Stimulated activated memory B cell treated with anti-CD40 and anti-IgM and Interleukin-4, amounts not matched to agents 10 μg/mL and 1 μg/mL and 100 μg/mL, for 72 hours (primary cell): ENCODE results near the gene TMEM209.
A peak's percentile ranks its signal among the peaks of the same experiment; 100 is the strongest.
"Not testable (repeated sequence)": the region's sequence is repeated elsewhere in the genome, so short reads cannot be mapped to it uniquely, and the experiment has no call there.

Source experiments
- ATAC-seq: fragments of 150-1000 bp; cut with Tn5 transposase; 2 replicates; pipeline ENCODE4 v1.10.0; 2021
- H3K27ac Mint-ChIP-seq: one replicate; pipeline ENCODE4 v1.8.0; 2022; ENCODE audit warnings: mild to moderate bottlenecking, mixed read lengths
- H3K27me3 Mint-ChIP-seq: one replicate; pipeline ENCODE4 v1.8.0; 2022; ENCODE audit warnings: mixed read lengths
- H3K36me3 Mint-ChIP-seq: one replicate; pipeline ENCODE4 v1.8.0; 2022; ENCODE audit warnings: mixed read lengths
- H3K4me1 Mint-ChIP-seq: one replicate; pipeline ENCODE4 v1.8.0; 2022; ENCODE audit warnings: mixed read lengths
- H3K4me3 Mint-ChIP-seq: one replicate; pipeline ENCODE4 v1.8.0; 2022; ENCODE audit warnings: mild to moderate bottlenecking, moderate library complexity, mixed read lengths
- H3K9me3 Mint-ChIP-seq: one replicate; pipeline ENCODE4 v1.8.0; 2022; ENCODE audit warnings: mixed read lengths

The TMEM209 gene

GRCh38 chr7:130205084-130205947 is at the start of gene TMEM209:
TSS of gene TMEM209 (minus strand) at chr7:130205406. CDS start at chr7:130205375, 31 bp downstream.
- Mint-ChIP-seq H3K9me3 (no peaks in the 10 kb centered on the region), H3K4me1 (peaks cover 6% of the 10 kb centered on the region), H3K27ac (peak within 1 kb of the TSS; percentile 98), H3K36me3 (peaks cover 23% of the 10 kb centered on the region), H3K27me3 (no peaks in the 10 kb centered on the region), H3K4me3 (peak within 1 kb of the TSS; percentile 97)
- peak; percentile 98 for ATAC-seq

- no peak overlapping the region for H3K4me3 Mint-ChIP-seq
- H3K27ac Mint-ChIP-seq: no peak overlapping the region
- no peaks in the 10 kb centered on the region for H3K4me1 Mint-ChIP-seq
- peaks cover 26% of the 10 kb centered on the region for H3K27me3 Mint-ChIP-seq
- no peak for ATAC-seq
- H3K36me3 Mint-ChIP-seq: no peaks in the 10 kb centered on the region
- peaks cover 20% of the 10 kb centered on the region for H3K9me3 Mint-ChIP-seq
Observed at GRCh38 chr7:130254555-130254954, 49.3 kb upstream of the TMEM209 start.

- not testable (repeated sequence) for H3K36me3 Mint-ChIP-seq, H3K27ac Mint-ChIP-seq
- peaks cover 14% of the 10 kb centered on the region for H3K27me3 Mint-ChIP-seq
Observed at GRCh38 chr7:130249626-130250025, 44.4 kb upstream of the TMEM209 start.

DNA sequence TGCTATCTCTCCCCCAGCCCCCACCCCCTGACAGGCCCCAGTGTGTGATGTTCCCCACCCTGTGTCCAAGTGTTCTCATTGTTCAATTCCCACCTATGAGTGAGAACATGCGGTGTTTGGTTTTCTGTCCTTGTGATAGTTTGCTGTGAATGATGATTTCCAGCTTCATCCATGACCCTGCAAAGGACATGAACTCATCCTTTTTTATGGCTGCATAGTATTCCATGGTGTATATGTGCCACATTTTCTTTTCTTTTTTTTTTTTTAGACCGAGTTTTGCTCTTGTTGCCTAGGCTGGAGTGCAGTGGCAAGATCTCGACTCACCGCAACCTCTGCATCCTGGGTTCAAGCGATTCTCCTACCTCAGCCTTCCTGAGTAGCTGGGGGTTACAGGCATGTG is 43.6 kb upstream of the TMEM209 start:
- ATAC-seq, H3K36me3 Mint-ChIP-seq, H3K4me3 Mint-ChIP-seq, H3K4me1 Mint-ChIP-seq, H3K27ac Mint-ChIP-seq, H3K27me3 Mint-ChIP-seq: not testable (repeated sequence)
- H3K9me3 Mint-ChIP-seq: peaks cover 24% of the 10 kb centered on the region

More at GRCh38 chr7:130249626-130250025, 44.4 kb upstream of the TMEM209 start:
- H3K9me3 Mint-ChIP-seq: peaks cover 27% of the 10 kb centered on the region
- ATAC-seq, H3K4me1 Mint-ChIP-seq, H3K4me3 Mint-ChIP-seq: not testable (repeated sequence)

GRCh38 chr7:130246491-130246890 is 41.3 kb upstream of the TMEM209 start:
- Mint-ChIP-seq H3K4me1 (peaks cover 12% of the 10 kb centered on the region), H3K9me3 (peaks cover 12% of the 10 kb centered on the region)
- not testable (repeated sequence) for ATAC-seq, H3K4me3 Mint-ChIP-seq, H3K27me3 Mint-ChIP-seq, H3K27ac Mint-ChIP-seq, H3K36me3 Mint-ChIP-seq

GRCh38 chr7:130243486-130243885 is 38.3 kb upstream of the TMEM209 start:
- not testable (repeated sequence) for H3K27ac Mint-ChIP-seq, H3K36me3 Mint-ChIP-seq, H3K4me3 Mint-ChIP-seq, ATAC-seq, H3K9me3 Mint-ChIP-seq, H3K27me3 Mint-ChIP-seq
- peaks cover 12% of the 10 kb centered on the region for H3K4me1 Mint-ChIP-seq

- no peak for ATAC-seq
- Mint-ChIP-seq H3K4me3 (no peak overlapping the region), H3K27ac (no peak overlapping the region)
Observed at GRCh38 chr7:130242198-130243014, 37.2 kb upstream of the TMEM209 start.

DNA sequence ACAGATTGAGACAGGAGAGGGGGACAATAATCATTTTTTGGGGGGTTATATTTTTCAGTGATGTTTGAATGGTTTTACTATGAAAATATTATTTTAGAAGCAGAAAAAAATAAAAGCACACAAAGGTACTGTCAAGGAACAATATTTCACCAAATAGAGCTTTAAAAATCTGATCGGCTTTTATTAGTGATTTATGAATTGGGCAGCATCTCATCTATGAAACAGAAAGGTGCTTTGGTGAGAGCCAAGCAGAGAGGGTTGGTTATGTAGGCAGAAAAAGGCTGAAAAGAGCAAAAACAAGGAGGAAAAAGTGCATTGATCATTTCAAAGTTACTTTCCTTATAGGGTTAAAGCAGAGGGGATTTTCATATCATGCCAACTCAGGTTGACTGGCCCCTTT is 35.0 kb upstream of the TMEM209 start:
- Mint-ChIP-seq H3K27me3 (peaks cover 19% of the 10 kb centered on the region), H3K27ac (no peak overlapping the region), H3K4me1 (peaks cover 12% of the 10 kb centered on the region), H3K4me3 (no peak overlapping the region), H3K36me3 (no peaks in the 10 kb centered on the region), H3K9me3 (no peaks in the 10 kb centered on the region)
- ATAC-seq: no peak

More at GRCh38 chr7:130242198-130243014, 37.2 kb upstream of the TMEM209 start:
- Mint-ChIP-seq H3K9me3 (peaks cover 9% of the 10 kb centered on the region), H3K27me3 (peaks cover 8% of the 10 kb centered on the region), H3K36me3 (peaks cover 6% of the 10 kb centered on the region), H3K4me1 (peaks cover 12% of the 10 kb centered on the region)

GRCh38 chr7:130236361-130236760 is 31.2 kb upstream of the TMEM209 start:
- not testable (repeated sequence) for H3K4me1 Mint-ChIP-seq, H3K36me3 Mint-ChIP-seq, H3K9me3 Mint-ChIP-seq, H3K27ac Mint-ChIP-seq, H3K4me3 Mint-ChIP-seq, ATAC-seq
- H3K27me3 Mint-ChIP-seq: peaks cover 27% of the 10 kb centered on the region

DNA sequence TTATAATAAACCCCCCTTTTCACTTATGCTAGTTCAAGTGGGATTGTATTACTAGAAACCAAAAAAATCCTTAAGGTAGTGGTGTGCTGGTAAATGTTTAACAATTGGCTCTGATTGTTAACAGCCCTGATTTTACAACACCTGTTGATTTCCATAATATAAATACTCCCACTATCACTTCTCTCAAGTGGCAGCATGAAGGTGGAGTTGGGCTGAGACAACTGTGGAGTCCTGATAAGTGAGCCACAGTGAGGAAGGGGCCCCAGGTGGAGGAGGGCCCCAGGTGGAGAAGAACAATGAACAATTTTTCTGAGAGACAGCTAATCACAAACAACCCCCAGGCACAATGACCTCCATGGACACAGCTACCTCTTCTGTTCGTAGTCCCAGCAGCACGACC is 28.9 kb upstream of the TMEM209 start:
- Mint-ChIP-seq H3K9me3 (no peaks in the 10 kb centered on the region), H3K27me3 (peaks cover 18% of the 10 kb centered on the region), H3K27ac (no peak overlapping the region), H3K4me1 (no peaks in the 10 kb centered on the region), H3K36me3 (no peaks in the 10 kb centered on the region), H3K4me3 (no peak overlapping the region)
- ATAC-seq: no peak

DNA sequence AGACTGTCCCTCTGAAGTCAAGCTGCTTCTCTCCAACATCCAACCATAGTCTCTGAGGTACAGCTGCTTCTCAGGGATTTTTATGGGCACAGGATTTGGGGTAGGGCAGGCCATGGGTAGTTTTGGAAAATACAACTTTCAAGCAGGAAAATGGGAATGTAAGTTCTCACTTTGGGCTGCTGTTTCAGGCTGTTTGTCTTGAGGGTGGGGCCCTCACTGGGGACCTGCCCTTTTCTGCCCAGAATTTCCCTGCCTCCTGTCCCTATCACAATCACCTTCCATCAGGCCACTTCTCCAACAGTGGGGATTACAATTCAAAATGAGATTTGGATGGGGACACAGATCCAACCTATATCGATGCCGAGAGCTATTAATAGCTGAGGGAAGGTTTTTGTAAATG is 27.0 kb upstream of the TMEM209 start:
- Mint-ChIP-seq H3K4me3 (no peak overlapping the region), H3K27me3 (peaks cover 18% of the 10 kb centered on the region), H3K4me1 (no peaks in the 10 kb centered on the region), H3K27ac (no peak overlapping the region), H3K9me3 (no peaks in the 10 kb centered on the region), H3K36me3 (no peaks in the 10 kb centered on the region)
- no peak for ATAC-seq

DNA sequence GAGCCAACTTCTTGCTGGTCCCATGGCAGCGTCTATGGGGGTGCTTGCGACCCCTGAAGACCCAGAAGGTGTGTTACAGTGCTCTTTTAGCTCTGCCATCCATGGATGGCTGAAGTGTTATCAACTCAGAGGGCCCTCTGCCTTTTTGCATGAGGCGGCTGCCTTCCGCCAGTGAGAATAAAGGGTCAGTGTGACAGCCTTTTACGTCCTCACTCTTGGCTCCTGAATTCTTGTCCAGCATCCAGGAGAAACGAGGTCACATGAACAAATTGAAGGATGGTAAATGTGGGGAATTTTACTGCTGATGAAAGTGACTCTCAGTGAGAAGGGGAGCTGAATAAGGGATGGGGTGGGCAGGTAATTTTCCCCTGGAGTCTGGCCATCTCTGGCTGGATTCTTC is 26.6 kb upstream of the TMEM209 start:
- Mint-ChIP-seq H3K36me3 (no peaks in the 10 kb centered on the region), H3K9me3 (no peaks in the 10 kb centered on the region), H3K4me1 (no peaks in the 10 kb centered on the region), H3K27ac (no peak overlapping the region), H3K27me3 (peaks cover 18% of the 10 kb centered on the region), H3K4me3 (no peak overlapping the region)
- ATAC-seq: no peak

DNA sequence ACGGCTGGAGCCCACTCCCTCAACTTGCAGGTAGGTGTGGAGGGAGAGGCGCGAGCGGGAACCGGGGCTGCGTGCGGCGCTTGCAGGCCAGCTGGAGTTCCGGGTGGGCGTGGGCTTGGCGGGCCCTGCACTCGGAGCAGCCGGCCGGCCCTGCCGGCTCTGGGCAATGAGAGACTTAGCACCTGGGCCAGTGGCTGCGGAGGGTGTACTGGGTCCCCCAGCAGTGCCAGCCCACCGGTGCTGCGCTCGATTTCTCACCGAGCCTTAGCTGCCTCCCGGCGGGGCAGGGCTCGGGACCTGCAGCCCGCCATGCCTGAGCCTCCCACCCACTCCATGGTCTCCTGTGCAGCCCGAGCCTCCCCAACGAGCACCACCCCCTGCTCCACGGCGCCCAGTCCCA is 24.8 kb upstream of the TMEM209 start:
- not testable (repeated sequence) for H3K4me1 Mint-ChIP-seq

DNA sequence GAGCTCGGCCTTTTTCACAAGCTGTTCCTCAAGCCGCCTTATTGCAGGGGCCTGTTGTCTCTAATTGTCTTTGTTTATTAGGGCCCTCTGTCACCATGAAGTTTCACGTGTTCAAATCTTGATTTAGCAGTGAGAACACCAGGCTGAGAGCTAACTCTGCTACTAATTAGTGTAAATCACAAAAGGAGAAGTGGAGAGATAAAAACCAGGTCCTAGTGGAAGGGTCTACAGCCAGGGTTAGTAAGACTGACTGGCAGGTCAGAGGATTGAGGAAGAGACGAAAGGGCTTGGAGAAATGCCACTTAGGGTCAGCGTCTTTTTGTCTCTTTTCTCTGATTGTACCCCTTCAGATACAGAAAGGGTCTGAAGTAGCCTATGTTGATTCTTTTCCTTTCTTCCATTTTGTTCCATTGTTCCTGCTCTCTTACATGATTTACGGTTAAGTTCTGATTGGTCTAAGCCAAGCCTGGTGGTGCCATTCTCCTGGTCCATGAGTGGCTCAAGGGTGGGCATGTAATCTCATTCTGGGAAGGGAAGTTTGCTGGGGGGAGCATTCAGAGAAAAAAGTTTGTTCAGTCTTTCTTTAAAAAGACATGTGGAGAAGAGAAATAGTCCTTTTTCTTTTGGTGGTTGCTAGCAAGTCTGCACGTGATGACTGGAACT is 23.8 kb upstream of the TMEM209 start:
- Mint-ChIP-seq H3K27ac (no peak overlapping the region), H3K9me3 (peaks cover 1% of the 10 kb centered on the region), H3K27me3 (peaks cover 8% of the 10 kb centered on the region), H3K4me3 (no peak overlapping the region), H3K36me3 (no peaks in the 10 kb centered on the region), H3K4me1 (no peaks in the 10 kb centered on the region)
- ATAC-seq: no peak

More for the DNA sequence above, 24.8 kb upstream of the TMEM209 start:
- not testable (repeated sequence) for H3K4me3 Mint-ChIP-seq, H3K27ac Mint-ChIP-seq, H3K9me3 Mint-ChIP-seq, H3K36me3 Mint-ChIP-seq, ATAC-seq, H3K27me3 Mint-ChIP-seq

DNA sequence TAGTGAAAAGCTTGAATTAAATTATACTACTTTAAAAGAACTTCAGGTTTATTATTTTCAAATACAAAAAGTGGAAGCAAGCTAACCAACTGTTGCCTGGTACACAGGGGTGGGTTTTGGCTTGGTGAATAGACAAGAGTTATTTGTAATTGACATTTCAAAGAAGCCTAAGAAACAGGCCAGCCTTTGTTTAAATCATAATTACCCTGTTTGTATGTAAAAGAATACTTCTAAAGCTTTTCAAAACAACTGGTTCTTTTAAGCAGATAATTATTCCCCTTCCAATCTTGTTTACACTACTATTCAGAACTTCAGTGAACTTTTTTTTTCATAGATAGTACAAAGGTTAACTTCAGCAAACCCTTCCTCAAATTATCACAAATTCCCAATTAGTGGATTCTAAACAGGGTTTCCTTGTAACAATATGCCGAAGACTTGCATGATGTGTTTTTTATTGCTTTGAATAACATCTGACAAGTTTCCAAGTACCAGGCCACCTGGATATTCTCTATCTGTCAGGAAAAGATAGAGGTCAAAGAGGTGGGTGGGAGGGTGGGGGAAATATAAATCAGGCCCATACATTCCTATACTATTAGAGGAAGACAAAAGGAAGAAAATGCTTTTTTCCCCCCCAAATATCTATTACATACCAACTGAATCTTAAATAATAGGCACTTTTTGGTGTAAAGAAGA is 22.8 kb upstream of the TMEM209 start:
- Mint-ChIP-seq H3K9me3 (peaks cover 5% of the 10 kb centered on the region), H3K4me3 (no peak overlapping the region), H3K27me3 (peaks cover 8% of the 10 kb centered on the region), H3K27ac (no peak overlapping the region), H3K4me1 (no peaks in the 10 kb centered on the region), H3K36me3 (no peaks in the 10 kb centered on the region)
- ATAC-seq: no peak
